ENCODE measurements around the gene ANKZF1. TPM values are rescaled to one million over a fixed set of nuclear protein-coding genes. Genes with fewer than 3 reads are reported as not detected.

The ANKZF1 gene
- total RNA-seq, 1 donor from 2014 or later, result 65.9 TPM

DNA sequence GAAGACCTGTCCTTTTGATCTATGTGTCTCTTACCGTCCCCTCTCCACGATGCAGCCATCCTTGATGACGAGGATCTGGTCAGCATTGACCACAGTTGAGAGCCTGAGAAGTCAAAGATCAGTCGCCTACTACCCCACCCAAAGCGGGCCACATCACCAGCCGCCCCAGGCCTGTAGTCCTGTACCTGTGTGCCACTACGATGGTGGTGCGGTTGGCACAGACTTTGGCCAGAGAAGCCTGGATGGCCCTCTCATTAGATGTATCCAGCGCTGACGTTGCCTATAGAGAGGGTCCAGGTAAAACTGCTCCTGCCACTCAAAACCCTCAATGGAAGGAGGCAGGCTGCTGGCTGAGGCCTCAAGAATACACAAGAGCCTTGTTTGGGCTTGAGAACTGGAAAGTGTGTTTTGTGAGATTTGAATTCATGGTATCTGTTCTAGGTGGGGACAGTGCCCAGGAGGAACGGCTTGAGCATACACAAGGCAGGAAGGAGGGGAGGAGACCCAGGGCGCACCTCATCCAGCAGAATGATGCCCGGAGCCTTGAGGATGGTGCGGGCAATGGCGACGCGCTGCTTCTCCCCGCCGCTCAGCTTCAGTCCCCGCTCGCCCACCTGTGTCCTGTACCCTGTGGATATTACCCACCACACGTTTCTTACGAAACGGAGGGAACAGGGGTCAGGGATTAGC, 19.3 kb upstream of the ANKZF1 start:
- Mint-ChIP-seq H3K9me3 (no peaks in the 10 kb centered on the region), H3K4me3 (peak overlapping the region; percentile 25), H3K4me1 (peaks cover 19% of the 10 kb centered on the region), H3K36me3 (peaks cover 12% of the 10 kb centered on the region), H3K27me3 (ENCODE audit: insufficient read depth, low read depth) (peaks cover 5% of the 10 kb centered on the region), H3K27ac (peak overlapping the region; percentile 21)
- H4K20me1 ChIP-seq (ENCODE audit: low read depth), result no peaks in the 10 kb centered on the region
- no peak overlapping the region for H3K4me2 ChIP-seq
- no peak for DNase-seq (ENCODE audit: low spot score)
- H3K36me3 ChIP-seq, result no peaks in the 10 kb centered on the region
- no peak overlapping the region for H3K9ac ChIP-seq
- H2AFZ ChIP-seq (replicated peaks), result no peak overlapping the region
- H3F3A ChIP-seq (ENCODE audit: low read depth), result peaks cover 22% of the 10 kb centered on the region
- H3K4me3 ChIP-seq, result no peak overlapping the region
- H3K9me3 ChIP-seq (ENCODE audit: low read depth), result no peaks in the 10 kb centered on the region
- no peak overlapping the region for H3K27ac ChIP-seq
- no peaks in the 10 kb centered on the region for H3K79me2 ChIP-seq (ENCODE audit: low read depth)
- TF ChIP-seq EZH2 (IDR thresholded peaks at IDR 0.05) (no peak), EZH2phosphoT487 (IDR thresholded peaks at IDR 0.05) (no peak)
- TF ChIP-seq, protein P1, sequence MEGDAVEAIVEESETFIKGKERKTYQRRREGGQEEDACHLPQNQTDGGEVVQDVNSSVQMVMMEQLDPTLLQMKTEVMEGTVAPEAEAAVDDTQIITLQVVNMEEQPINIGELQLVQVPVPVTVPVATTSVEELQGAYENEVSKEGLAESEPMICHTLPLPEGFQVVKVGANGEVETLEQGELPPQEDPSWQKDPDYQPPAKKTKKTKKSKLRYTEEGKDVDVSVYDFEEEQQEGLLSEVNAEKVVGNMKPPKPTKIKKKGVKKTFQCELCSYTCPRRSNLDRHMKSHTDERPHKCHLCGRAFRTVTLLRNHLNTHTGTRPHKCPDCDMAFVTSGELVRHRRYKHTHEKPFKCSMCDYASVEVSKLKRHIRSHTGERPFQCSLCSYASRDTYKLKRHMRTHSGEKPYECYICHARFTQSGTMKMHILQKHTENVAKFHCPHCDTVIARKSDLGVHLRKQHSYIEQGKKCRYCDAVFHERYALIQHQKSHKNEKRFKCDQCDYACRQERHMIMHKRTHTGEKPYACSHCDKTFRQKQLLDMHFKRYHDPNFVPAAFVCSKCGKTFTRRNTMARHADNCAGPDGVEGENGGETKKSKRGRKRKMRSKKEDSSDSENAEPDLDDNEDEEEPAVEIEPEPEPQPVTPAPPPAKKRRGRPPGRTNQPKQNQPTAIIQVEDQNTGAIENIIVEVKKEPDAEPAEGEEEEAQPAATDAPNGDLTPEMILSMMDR (IDR thresholded peaks at IDR 0.05), result no peak
- H3K4me1 ChIP-seq, result peaks cover 7% of the 10 kb centered on the region
- no peaks in the 10 kb centered on the region for H3K27me3 ChIP-seq

DNA sequence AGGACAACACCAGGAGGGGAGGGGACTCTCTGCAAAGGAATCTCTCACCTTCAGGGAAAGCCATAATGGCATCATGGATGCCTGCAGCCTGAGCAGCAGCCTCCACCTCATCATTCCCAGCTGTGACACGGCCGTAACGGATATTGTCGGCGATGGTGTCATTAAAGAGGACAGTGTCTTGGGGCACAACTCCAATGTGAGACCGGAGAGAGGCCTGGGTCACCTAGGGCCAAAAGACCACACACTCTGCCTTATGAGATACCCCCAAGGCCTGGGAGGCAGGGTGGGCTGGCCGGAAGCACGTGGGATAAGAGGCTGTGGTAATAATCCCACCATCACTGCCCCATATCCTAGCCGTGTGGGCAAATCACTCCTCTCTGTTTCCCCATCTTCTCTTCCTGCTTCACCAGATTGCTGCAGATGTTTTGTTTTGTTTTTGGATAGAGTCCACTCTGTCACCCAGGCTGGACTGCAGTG, 18.7 kb upstream of the ANKZF1 start:
- no peaks in the 10 kb centered on the region for H4K20me1 ChIP-seq (ENCODE audit: low read depth)
- no peak overlapping the region for H3K9ac ChIP-seq
- no peak overlapping the region for H3K4me2 ChIP-seq
- no peak overlapping the region for H3K27ac Mint-ChIP-seq
- H3K4me1 Mint-ChIP-seq, result peaks cover 18% of the 10 kb centered on the region
- H3K9me3 ChIP-seq (ENCODE audit: low read depth), result no peaks in the 10 kb centered on the region
- no peaks in the 10 kb centered on the region for H3K27me3 ChIP-seq
- no peak overlapping the region for H3K27ac ChIP-seq
- peaks cover 5% of the 10 kb centered on the region for H3K27me3 Mint-ChIP-seq (ENCODE audit: insufficient read depth, low read depth)
- H3K4me3 Mint-ChIP-seq, result no peak overlapping the region
- no peaks in the 10 kb centered on the region for H3K9me3 Mint-ChIP-seq
- no peak for TF ChIP-seq EZH2phosphoT487 (IDR thresholded peaks at IDR 0.05)
- TF ChIP-seq EZH2 (IDR thresholded peaks at IDR 0.05), result no peak
- TF ChIP-seq, protein P1 (IDR thresholded peaks at IDR 0.05), result no peak
- no peak for DNase-seq (ENCODE audit: low spot score)
- no peaks in the 10 kb centered on the region for H3K79me2 ChIP-seq (ENCODE audit: low read depth)
- H3K36me3 ChIP-seq, result no peaks in the 10 kb centered on the region
- peaks cover 12% of the 10 kb centered on the region for H3K36me3 Mint-ChIP-seq
- no peak overlapping the region for H2AFZ ChIP-seq (replicated peaks)
- H3K4me1 ChIP-seq, result peaks cover 7% of the 10 kb centered on the region
- H3F3A ChIP-seq (ENCODE audit: low read depth), result peaks cover 22% of the 10 kb centered on the region
- no peak overlapping the region for H3K4me3 ChIP-seq

DNA sequence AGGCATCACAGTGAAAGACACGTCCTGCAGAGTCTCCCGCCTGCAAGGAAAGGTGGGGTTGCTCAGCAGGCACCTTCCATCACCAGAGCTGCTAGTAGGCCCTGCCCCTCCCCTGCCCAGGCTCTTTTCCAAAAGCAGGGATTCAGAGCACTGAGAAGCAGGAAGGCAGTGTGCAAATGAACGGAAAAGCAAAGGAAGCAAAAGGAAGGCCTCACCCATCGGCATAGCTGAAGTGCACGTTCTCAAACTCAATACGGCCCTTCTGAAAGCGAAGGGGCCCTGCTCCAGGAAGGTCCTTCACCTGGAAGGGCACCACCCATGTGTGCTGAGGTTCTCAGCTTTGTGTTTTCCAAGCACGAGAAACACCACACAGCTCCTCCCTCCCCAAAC, 16.6 kb upstream of the ANKZF1 start:
- H3K27ac ChIP-seq, result no peak overlapping the region
- H3K36me3 Mint-ChIP-seq, result peaks cover 13% of the 10 kb centered on the region
- no peaks in the 10 kb centered on the region for H3K79me2 ChIP-seq (ENCODE audit: low read depth)
- peaks cover 4% of the 10 kb centered on the region for H3K4me1 ChIP-seq
- peaks cover 15% of the 10 kb centered on the region for H3K4me1 Mint-ChIP-seq
- H3K4me3 Mint-ChIP-seq, result no peak overlapping the region
- no peak overlapping the region for H3K27ac Mint-ChIP-seq
- no peak overlapping the region for H3K4me2 ChIP-seq
- H3K9me3 Mint-ChIP-seq, result no peaks in the 10 kb centered on the region
- H3K27me3 Mint-ChIP-seq (ENCODE audit: insufficient read depth, low read depth), result peaks cover 8% of the 10 kb centered on the region
- H3K4me3 ChIP-seq, result no peak overlapping the region
- peaks cover 6% of the 10 kb centered on the region for H3F3A ChIP-seq (ENCODE audit: low read depth)
- H3K27me3 ChIP-seq, result no peaks in the 10 kb centered on the region
- H3K9me3 ChIP-seq (ENCODE audit: low read depth), result no peaks in the 10 kb centered on the region
- no peaks in the 10 kb centered on the region for H3K36me3 ChIP-seq
- TF ChIP-seq EZH2 (IDR thresholded peaks at IDR 0.05), result no peak
- no peak for TF ChIP-seq EZH2phosphoT487 (IDR thresholded peaks at IDR 0.05)
- TF ChIP-seq, protein P1 (IDR thresholded peaks at IDR 0.05), result no peak
- peaks cover 8% of the 10 kb centered on the region for H4K20me1 ChIP-seq (ENCODE audit: low read depth)
- DNase-seq (ENCODE audit: low spot score), result no peak
- no peak overlapping the region for H3K9ac ChIP-seq
- H2AFZ ChIP-seq (replicated peaks), result no peak overlapping the region
